Common myeloid progenitor, CD34-positive (primary cell): ENCODE results near the gene KCNJ18.
"Not testable (repeated sequence)": the region's sequence is repeated elsewhere in the genome, so short reads cannot be mapped to it uniquely, and the experiment has no call there.

Source experiments
- CTCF ChIA-PET: fragments of 350-600 bp; sonication (Branson Sonifier 250); formaldehyde crosslinking; loops from one replicate; lab custom pipeline; 2021; ENCODE audit warnings: antibody characterized with exemption; lab: Charles Lee
- POLR2A ChIA-PET: fragments of 350-600 bp; sonication (Branson Sonifier 250); formaldehyde crosslinking; loops from one replicate; lab custom pipeline; 2021; ENCODE audit warnings: antibody characterized with exemption; lab: Charles Lee
- DNase-seq, 3 donors: peaks; one replicate each; pipeline versions ENCODE4 v3.0.0 to v3.0.0-alpha.2; 2013
- H3K27ac ChIP-seq, 2 experiments: 1 replicate in 1 of 2; 2 replicates in 1 of 2; pipeline ENCODE4 v1.7.0; 2013; ENCODE audit warnings: inconsistent platforms in 2 of 2, low read length in 2 of 2, mild to moderate bottlenecking in 2 of 2, low read depth in 1 of 2, moderate library complexity in 1 of 2; ENCODE audit not compliant: severe bottlenecking in 2 of 2, insufficient read depth in 1 of 2, poor library complexity in 1 of 2
- H3K27me3 ChIP-seq, 5 experiments: replicated peaks in 2 of 5; 1 replicate in 3 of 5; 2 replicates in 2 of 5; pipeline versions ENCODE4 v1.6.1 to v1.7.0; 2013; ENCODE audit warnings: low read length in 4 of 5, mild to moderate bottlenecking in 2 of 5, moderate library complexity in 2 of 5, inconsistent platforms in 1 of 5; ENCODE audit not compliant: insufficient read depth in 5 of 5, control insufficient read depth in 4 of 5
- H3K36me3 ChIP-seq, 4 experiments: 1 replicate in 2 of 4; 2 replicates in 2 of 4; pipeline versions ENCODE4 v1.6.1 to v1.7.0; 2013; ENCODE audit warnings: low read length in 3 of 4, control low read depth in 1 of 4, mild to moderate bottlenecking in 1 of 4; ENCODE audit not compliant: control insufficient read depth in 4 of 4, insufficient read depth in 4 of 4
- H3K4me1 ChIP-seq, 4 experiments: 1 replicate in 3 of 4; 2 replicates in 1 of 4; pipeline versions ENCODE4 v1.6.1 to v1.7.1; 2013; ENCODE audit warnings: low read length in 3 of 4, mild to moderate bottlenecking in 3 of 4, control low read depth in 1 of 4, inconsistent platforms in 1 of 4, moderate library complexity in 1 of 4; ENCODE audit not compliant: control insufficient read depth in 4 of 4, insufficient read depth in 4 of 4; ENCODE audit errors: control extremely low read depth in 1 of 4
- H3K4me3 ChIP-seq, 7 experiments: 1 replicate in 4 of 7; 2 replicates in 3 of 7; pipeline versions ENCODE4 v1.5.1 to v1.7.0; 2013; ENCODE audit warnings: mild to moderate bottlenecking in 7 of 7, low read length in 6 of 7, moderate library complexity in 6 of 7, inconsistent platforms in 2 of 7, low read depth in 2 of 7, control low read depth in 1 of 7; ENCODE audit not compliant: insufficient read depth in 4 of 7, control insufficient read depth in 1 of 7; ENCODE audit errors: extremely low read depth in 1 of 7
- H3K9me3 ChIP-seq, 5 experiments: 1 replicate in 4 of 5; 2 replicates in 1 of 5; pipeline versions ENCODE4 v1.6.1 to v1.7.1; 2013; ENCODE audit warnings: low read length in 4 of 5, mild to moderate bottlenecking in 2 of 5, inconsistent platforms in 1 of 5, low read depth in 1 of 5, moderate library complexity in 1 of 5; ENCODE audit not compliant: control insufficient read depth in 4 of 5, insufficient read depth in 2 of 5; ENCODE audit errors: control extremely low read depth in 1 of 5
- WGBS: methylation state at CpG from one replicate; pipeline ENCODE4 v1.1.5; 2013; ENCODE audit not compliant: insufficient coverage; 5-methylcytosine and 5-hydroxymethylcytosine counted together

The KCNJ18 gene

DNA sequence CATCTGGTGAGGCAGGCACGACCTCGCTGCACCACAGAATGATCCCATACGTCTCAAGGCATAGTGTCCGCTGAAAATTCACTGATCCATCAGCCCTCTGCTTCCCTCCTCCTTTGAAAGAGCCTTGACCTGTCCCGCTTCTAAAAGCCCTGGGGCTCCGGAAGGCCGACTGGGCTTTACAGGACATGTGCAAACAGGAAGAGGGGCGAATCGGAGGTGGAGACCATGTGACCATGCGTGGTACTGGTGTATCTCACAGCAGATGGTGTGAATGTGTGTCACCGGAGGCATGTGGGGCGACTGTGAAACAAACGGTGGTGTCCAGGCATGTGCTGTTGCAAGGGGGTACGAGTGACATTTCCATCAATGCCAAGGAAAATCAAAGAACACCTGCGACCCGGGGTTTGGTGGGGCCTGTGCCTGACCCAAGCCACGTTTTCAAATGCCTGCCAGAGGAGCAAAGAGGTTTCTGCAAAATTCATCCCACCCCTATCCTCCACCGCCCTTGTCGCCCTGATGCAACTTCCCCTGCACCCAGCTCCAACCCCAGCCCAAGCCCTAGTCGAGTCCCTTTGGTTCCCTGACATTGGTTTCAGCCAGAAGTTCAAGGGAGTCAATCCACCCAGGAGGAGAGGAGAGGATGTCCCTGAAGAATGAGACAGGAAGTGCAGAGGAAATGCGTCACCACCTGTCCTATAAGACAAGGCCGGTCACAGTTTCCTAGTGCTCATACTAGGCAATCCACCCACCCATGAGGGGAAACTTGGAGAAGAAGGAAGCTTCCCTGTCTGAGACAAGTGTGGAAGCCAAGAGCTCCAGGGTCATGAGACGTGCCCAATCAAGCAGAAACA, 5.9 kb upstream of the KCNJ18 start:
- DNase-seq = no peak
- Histone ChIP-seq H3K27me3 (no peaks in the 10 kb centered on the region), H3K4me3 (no peak overlapping the region), H3K9me3 (peaks cover 0 to 11% (median 0%) of the 10 kb centered on the region in 5 experiments), H3K27ac (no peak overlapping the region), H3K4me1 (no peaks in the 10 kb centered on the region), H3K36me3 (no peaks in the 10 kb centered on the region)
- POLR2A ChIA-PET = no interaction called here
- 76% methylated on average over 21 of the region's 23 CpGs for WGBS
- CTCF ChIA-PET = no interaction called here

GRCh38 chr17:21687136-21687953, 5.0 kb upstream of the KCNJ18 start:
- Histone ChIP-seq H3K27me3 (no peaks in the 10 kb centered on the region), H3K36me3 (no peaks in the 10 kb centered on the region), H3K4me1 (no peaks in the 10 kb centered on the region), H3K9me3 (peaks cover 0 to 9% (median 0%) of the 10 kb centered on the region in 5 experiments), H3K27ac (no peak overlapping the region), H3K4me3 (no peak overlapping the region)
- ChIA-PET POLR2A (no interaction called here), CTCF (no interaction called here)
- 80% methylated on average over 19 of the region's 19 CpGs for WGBS
- DNase-seq = no peak

DNA sequence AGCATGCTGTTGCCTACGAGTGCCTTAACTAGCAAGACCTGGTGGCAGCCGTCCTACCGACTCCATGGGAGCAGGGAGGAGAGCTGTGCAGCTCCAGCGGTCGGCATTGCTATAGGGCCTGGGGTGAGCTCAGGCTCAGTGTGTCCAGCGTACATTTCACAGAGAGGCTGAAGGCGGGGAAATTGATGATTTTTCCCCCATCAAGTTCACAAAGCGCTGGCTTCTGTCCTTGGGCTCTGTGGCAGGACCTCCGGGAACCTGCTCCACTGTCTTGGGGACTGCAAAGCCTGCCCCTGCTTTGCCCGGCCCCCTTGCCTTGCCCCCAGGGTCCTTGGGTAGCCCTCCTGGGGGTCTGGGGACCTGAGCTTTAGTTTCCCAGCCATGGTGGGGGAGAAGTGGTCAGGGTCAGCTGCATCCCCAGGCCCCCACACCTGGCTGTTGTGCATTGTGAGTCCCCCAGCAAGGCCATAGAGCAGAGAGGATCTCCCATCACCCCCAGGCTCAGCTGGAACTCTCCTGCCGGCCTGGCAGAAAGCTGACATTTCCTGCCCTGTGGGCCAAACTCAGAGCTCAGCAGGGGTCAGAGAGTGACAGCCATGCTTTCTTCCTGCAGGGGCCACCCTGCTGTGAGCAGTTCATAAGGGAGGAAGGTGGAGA, 3.9 kb upstream of the KCNJ18 start:
- H3K4me3 ChIP-seq = no peak overlapping the region
- H3K27me3 ChIP-seq = no peaks in the 10 kb centered on the region
- no peaks in the 10 kb centered on the region for H3K4me1 ChIP-seq
- no peaks in the 10 kb centered on the region for H3K36me3 ChIP-seq
- 91% methylated on average over 11 of the region's 11 CpGs for WGBS
- ChIA-PET POLR2A (no interaction called here), CTCF (no interaction called here)
- H3K27ac ChIP-seq = no peak overlapping the region
- no peak for DNase-seq
- H3K9me3 ChIP-seq = peaks cover 0 to 12% (median 0%) of the 10 kb centered on the region in 5 experiments

GRCh38 chr17:21689604-21690003, 2.7 kb upstream of the KCNJ18 start:
- ChIA-PET POLR2A (no interaction called here), CTCF (no interaction called here)

GRCh38 chr17:21690811-21691210, 1.5 kb upstream of the KCNJ18 start:
- POLR2A ChIA-PET = not testable (repeated sequence)

More at GRCh38 chr17:21689604-21690003, 2.7 kb upstream of the KCNJ18 start:
- no peaks in the 10 kb centered on the region for H3K27me3 ChIP-seq
- H3K27ac ChIP-seq = no peak overlapping the region
- no peak overlapping the region for H3K4me3 ChIP-seq
- no peaks in the 10 kb centered on the region for H3K4me1 ChIP-seq
- WGBS = no CpG with 5 or more reads among the region's 7 CpGs
- peak in 1 of 3 donors; percentile 22 for DNase-seq
- H3K36me3 ChIP-seq = no peaks in the 10 kb centered on the region
- peaks cover 0 to 13% (median 0%) of the 10 kb centered on the region in 5 experiments for H3K9me3 ChIP-seq

GRCh38 chr17:21691481-21691880, 842 bp upstream of the KCNJ18 start:
- POLR2A ChIA-PET, H3K36me3 ChIP-seq: not testable (repeated sequence)
- WGBS = 85% methylated on average over 3 of the region's 6 CpGs

More at GRCh38 chr17:21690811-21691210, 1.5 kb upstream of the KCNJ18 start:
- H3K4me1 ChIP-seq, DNase-seq, H3K27ac ChIP-seq, CTCF ChIA-PET, H3K4me3 ChIP-seq, H3K36me3 ChIP-seq, H3K27me3 ChIP-seq: not testable (repeated sequence)
- peaks cover 0 to 13% (median 0%) of the 10 kb centered on the region in 5 experiments for H3K9me3 ChIP-seq
- 58% methylated on average over 2 of the region's 2 CpGs for WGBS

More at GRCh38 chr17:21691481-21691880, 842 bp upstream of the KCNJ18 start:
- H3K27ac ChIP-seq, H3K27me3 ChIP-seq, H3K4me1 ChIP-seq, CTCF ChIA-PET, DNase-seq, H3K4me3 ChIP-seq: not testable (repeated sequence)
- H3K9me3 ChIP-seq = peaks cover 0 to 13% (median 0%) of the 10 kb centered on the region in 5 experiments
